GM21723 (cell line): ENCODE measurements around the gene EPHX1.
A peak's percentile ranks its signal among the peaks of the same experiment; 100 is the strongest.
"Not testable (repeated sequence)": the region's sequence is repeated elsewhere in the genome, so short reads cannot be mapped to it uniquely, and the experiment has no call there.

Experiments
- ATAC-seq: cut with Tn5 transposase; IDR thresholded peaks from one replicate; pipeline ENCODE4 v1.9.1; 2021; ENCODE audit warnings: mild to moderate bottlenecking, moderate library complexity; ENCODE audit not compliant: unreplicated experiment

EPHX1 gene

DNA sequence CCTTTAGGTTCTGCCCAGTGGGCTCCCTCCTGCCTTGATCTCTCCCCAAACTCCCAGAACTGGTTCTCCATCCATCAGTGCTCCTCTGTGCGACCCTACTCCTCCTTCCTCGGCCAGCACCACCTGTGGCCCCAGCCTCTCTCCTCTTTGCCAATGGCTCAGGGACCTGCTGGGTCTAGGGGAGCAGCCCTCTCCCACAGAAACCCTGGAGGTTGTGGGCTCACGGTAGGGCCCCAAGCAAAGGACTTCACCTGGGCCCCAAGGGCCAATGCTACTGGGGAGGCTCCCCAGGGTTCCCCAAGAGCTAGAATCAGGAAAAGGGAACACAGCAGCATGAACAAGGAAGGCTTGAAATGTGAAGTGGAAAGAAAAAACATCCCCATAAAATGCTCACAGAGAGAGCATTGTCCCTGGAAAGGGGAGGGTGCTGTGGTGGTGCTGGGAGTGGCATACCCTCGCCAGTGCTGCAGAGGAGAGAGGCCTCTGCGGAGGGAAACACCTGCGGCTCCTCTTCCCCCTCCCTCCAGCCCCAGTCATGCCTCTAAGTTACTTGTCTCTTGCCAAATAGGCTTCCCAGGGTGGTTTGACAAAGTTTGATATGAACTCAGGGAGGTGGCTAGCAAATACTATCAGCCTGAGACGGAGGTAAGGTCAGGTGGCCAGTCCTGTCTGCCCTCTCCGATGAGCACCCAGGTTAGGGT is 69.7 kb downstream of the EPHX1 start:
- no peak for ATAC-seq

DNA sequence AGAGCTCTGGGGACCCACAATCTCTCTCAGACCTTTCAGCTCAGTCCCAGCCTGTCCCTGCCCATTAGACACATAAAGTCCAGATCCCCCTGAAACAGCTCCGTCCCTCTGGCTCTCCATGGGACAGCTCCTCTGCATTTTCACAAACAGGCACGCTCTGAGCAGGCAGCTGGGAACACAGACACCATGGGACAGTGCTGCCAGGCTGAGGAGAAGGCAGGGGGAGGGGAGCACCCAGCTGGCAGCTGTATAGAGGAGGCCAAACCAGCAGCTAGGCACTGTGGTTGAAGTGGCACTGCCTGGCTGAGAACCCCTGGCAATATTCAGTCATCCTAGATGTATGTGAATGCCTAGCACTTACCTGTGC is 70.3 kb downstream of the EPHX1 start:
- no peak for ATAC-seq

DNA sequence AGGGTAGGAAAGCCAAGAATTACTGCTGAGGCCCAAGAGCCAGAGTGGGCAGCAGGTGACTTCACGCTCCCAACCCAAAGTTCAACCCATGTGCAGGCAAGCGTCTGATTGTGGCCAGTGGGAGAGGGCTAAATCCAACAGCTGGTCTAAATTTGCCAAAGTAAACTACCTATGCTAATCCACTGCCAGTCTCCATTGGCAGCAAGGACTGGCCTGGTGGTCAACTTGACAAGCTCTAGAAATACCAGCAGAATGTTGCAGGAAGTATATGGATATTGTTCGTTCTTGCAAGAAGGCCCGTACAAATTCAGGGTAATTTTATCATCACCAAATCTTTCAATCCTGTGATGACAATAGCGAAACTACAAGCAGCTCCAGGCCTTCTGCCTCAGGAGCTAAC is 70.7 kb downstream of the EPHX1 start:
- no peak for ATAC-seq

DNA sequence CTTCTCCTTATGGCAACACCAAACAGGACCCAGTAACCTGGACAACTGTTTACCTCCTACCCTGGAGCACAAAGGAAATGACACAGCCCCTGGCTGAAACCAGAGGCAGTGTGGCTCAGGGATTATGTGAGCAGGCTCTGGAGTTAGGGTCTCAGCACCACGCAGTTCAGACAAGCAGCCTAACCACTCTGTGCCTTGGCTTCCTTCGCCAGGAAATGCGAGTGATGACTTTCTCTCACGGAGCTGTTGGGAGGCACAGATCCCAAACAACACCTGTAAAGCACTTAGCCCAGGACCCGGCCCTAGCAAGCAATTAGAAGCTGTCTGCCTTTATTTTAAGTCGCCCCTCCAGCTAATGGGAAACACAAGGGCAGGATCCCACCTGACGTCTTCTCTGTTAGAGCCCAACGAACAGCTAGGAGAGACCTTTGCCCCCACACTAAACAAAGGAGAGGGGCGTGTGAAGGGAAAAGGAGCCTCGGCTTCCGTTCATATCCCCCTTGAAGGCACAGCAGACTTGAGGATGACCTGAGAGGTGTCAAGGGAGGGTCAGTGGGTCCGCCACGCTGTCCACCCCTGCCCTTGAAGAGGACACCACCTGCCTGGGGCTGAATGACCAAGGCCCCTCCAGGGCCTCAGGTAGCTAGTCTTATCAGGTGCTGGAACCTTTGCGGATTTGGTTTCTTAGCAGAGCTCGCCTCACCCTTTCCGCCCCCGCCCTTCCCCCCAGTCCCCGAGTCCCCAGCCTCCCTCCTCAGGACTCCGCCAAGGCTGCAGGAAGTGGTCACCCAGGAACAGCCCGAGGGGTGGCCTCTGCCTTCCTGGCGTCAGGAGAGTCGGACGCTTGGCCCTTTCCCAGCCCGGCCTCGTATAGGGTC is 71.4 kb downstream of the EPHX1 start:
- peak; percentile 14 for ATAC-seq

DNA sequence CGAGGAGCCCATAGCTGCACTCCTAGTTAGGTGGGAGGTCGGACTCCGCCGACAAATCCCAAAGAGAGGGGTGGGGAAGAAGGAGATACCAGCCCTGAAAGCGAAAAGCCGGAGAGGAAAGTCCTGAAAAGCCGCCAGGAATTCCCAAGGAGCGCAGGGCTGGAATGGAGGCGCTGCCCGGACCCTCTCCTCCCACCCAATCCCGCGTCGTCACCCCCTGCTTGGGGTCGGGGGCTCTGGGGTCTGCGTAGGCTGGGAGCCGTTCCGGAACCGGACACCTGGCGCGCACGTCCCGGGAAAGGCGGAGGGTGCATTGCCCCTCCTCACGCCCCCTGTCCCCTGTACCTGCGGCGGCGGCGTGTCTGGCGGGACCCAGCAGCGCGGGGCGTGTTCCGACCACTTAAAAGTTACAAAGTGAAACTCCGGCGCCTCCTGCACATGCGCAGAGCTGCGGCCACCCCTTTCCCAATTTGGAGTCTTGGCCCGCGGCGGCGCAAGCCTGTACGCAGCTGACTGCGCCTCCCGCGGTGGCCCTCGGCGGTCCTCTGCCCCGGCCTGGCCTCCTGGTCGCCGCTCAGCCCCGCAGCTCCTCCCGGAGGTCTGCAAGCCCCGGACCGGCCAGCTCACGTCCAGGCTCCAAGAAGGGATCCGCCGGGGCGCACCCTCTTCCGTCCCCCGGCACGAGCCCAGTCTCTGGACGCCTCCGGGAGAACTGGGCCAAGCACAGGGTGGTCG is 72.2 kb downstream of the EPHX1 start, which contains the start of gene TMEM63A:
TMEM63A (minus strand) TSS at position 422 of the 735 bp plus-strand sequence. CDS start 4,800 bp downstream, outside the sequence.
- peak; percentile 77 for ATAC-seq

DNA sequence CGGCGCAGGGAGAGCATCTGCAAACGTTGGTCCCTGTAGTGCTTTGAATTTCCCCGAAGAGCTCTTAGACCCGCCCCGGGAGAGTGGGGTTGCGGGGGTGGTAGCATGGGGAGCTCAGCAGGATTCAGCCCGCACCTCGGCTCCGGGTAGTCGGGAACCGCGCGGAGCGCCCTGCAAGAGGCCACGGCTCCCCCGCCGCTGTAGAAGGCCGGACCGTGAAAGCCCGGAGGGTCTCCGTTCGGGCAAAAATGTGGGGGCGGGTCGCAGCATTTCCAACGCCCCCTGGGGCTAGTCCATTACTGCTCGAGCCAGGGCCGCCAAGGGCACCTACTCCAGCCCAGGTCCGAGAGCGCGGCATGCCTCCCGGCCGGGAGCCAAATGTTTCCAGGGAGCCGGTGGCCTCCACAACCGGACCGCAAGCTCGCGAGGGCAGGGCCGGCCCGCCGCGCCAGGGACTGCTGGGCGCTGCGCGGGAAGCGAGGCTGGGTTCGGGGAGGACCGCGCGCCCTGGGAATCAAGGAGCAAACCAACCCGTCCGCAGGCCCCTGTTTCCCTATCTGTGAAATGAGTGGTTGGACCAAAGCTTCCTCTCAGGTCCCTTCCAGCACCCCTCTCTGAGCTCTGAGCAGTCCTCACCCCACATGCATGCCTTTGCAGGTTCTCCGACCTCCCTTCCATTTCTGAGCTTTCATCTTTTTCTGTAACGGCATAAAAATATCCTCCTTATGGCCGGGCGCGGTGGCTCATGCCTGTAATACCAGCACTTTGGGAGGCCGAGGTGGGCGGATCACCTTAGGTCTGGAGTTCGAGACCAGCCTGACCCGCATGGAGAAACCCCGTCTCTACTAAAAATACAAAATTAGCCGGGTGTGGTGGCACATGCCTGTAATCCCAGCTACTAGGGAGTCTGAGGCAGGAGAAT is 73.0 kb downstream of the EPHX1 start:
- ATAC-seq: peak; percentile 41

DNA sequence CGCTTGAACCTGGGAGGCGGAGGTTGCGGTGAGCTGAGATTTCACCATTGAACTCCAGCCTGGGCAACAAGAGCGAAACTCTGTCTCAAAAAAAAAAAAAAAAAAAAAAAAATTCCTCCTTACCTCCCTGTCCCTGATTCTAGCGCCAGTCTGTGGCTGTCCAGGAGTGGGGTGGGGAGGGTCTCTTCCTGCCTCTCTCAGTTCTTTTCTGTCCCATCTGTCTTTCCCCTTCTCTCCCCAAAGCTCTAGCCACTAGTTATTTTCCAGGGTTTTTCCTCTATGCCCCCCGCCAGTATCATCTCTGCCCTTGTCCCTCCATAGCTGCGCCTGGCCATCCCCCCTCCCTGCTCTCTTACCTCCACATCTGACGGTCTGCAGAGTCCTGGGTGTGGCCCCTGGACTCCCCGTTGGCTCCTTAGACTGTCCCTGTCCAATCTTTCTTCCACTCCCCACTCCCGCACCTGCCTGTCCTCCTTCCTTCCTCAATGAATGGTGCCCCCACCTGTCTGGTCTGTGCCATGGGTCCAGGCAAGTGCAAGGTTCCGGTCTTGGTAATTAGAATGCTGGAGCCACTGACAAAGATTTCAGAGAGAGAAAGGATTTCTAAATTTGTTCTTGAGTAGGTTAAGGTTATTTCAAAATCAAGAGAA is 73.8 kb downstream of the EPHX1 start:
- ATAC-seq: no peak

DNA sequence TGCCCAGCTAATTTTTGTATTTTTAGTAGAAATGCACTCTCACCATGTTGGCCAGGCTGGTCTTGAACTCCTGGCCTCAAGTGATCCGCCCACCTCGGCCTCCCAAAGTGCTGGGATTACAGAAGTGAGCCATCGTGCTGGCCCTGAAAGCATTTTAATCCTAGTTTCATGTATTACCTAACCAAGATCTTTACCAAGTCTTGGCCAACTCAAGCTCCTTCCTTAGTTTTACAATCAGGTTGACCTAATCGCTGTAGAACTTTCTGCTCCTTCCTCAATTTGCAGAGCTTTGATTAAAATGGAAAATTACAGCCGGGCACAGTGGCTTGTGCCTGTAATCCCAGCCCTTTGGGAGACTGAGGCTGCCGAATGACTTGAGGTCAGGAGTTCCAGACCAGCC is 75.4 kb downstream of the EPHX1 start:
- ATAC-seq: no peak

DNA sequence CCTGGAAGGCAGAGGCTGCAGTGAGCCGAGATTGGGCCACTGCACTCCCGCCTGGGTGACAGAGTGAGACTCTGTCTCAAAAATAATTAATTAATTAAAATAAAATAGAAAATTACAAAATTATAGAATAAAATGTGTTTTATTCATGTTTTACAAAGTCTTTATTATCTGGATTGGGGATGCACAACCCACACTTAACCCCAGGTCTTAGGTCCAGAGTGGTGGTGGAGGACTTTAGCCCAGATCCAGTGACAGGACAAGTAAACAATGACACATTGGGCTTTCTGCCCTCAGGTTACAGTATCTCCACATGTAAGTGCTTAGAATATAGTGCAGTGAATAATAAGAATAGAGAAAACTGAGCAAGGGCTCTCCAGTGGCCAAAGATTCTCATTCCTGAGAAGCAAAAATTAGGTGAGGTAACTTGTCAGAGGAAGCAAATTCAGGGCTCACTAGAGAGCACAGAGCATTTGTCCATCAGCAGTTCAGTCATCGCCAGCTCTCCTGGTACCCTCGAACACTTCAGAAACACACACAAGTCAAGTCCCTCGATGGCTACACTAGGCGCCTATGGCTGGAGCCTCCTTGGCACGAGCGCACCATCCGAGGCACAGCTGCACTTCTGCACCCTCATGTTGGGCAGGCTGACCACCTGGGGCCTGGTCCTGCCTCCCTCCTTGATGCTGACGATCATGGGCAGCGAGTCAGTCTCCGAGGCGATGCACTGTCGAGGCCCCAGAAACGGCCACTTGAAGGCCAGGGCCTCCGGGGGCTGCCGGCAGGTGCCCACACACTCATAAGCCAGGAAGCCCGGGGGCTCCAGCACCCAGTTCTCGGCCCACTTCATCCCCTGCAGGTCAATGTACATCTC is 76.5 kb downstream of the EPHX1 start:
- no peak for ATAC-seq

DNA sequence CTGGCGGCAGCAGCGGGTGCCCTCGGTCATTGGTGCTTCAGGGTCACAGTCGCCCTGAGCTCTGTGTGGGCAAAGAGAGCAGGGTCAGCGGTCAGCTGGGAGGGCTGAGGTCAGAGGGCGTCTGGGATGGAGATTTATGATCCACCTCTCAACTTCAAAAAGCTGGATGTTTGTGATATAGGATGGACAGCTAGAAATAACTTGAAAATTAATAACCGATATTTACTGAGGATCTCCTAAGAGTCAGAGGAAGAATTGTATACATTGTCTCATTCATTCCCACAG is 77.0 kb downstream of the EPHX1 start:
- no peak for ATAC-seq

DNA sequence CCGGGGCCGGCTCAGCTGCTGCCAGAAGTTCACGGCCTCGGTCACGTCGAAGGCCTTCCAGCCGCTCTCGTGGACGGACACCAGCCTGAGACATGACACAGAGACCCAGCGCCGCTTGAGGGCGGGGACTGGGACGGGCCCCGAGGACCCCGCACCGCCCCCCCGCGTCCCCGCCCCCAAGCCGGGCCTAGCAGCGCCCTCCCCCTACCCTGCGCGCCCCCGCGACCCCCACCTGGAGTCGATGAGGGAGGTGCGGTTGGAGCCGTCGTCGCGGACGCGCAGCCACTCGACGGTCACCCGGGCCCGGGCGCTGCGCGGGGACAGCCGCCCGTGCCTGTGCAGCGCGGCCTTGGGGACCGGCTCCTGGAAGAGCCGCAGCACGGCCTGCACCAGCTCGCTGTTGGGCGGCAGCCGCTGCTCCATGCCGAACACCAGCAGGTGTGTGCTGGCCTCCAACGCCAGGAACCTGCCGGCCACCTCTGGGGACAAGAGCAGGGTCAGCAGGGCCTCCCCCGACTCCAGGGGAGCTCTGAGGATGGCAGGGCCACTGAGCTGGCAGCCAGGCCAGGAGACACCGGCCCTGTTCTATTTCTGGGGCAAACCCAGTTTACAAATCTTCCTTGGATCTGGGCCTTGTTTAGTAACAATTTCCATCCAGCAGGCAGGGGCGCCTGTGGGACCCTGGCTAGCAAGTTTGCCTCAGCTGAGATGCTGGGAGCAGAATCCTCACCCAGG is 77.8 kb downstream of the EPHX1 start:
- ATAC-seq: not testable (repeated sequence)

DNA sequence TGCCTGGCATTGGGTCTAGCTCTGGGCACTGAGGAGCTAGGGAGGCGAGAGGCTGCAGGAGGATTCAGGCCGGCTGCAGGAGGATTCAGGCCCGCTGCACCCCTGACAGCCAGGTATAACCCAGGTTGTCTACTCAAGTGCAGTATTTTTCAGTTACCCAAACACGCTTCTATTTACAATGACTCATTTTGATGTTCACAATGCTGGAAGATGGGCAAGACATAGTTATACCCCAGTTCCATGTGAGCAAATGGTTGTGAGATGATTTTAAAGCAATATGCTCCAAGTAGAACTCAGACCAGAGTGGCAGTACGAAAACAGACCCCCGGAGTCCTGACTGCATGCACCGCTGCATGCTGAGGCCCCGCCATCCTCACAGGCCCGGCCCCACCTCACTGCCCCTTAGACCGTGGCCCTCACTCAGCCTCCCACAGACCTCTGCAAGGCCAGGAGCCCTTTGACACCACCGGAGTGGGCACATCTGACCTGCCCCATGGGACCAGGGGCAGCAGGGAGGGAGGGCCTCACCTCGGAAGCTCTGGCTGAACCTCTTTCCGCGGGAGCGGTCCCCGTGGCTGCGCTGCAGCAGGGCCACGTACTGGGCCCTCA is 78.5 kb downstream of the EPHX1 start:
- no peak for ATAC-seq

DNA sequence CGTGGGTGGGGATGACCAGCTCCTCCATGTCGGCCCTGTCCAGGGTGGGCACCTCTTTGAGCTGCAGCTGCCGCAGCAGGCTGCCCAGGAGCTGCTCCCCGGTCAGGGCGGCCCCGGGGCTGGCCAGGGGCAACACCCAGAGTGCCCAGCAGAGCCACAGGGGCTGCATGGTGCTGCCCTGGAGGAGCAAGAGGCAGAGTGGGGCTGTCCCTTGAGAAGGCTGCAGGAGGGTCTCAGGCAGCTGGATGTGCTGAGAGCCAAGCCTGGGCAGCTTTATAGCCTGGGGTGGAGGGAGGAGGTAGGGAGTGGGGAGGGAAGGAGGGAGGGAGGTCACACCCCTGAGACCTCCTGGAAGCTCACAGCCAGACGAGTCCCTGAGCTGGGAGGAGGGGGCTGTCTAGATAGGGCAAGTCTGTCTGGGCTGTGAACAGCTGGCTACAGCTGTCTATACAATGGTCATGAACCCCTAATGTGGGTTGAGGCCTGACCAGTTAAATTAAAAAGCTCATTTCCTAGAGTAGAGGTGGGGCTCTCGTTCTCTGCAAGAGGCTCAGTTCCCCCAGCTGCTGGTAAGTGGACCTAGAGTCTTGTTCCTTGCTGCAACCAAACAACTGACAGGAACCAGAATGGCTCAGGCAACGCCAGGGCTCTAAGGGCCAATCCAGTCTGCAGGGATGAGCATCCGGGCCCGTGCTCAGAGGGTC is 79.1 kb downstream of the EPHX1 start, which contains the start of gene LEFTY1:
LEFTY1 (minus strand) TSS at position 249 of the 704 bp plus-strand sequence; CDS start at position 169, 80 bp downstream.
- no peak for ATAC-seq

DNA sequence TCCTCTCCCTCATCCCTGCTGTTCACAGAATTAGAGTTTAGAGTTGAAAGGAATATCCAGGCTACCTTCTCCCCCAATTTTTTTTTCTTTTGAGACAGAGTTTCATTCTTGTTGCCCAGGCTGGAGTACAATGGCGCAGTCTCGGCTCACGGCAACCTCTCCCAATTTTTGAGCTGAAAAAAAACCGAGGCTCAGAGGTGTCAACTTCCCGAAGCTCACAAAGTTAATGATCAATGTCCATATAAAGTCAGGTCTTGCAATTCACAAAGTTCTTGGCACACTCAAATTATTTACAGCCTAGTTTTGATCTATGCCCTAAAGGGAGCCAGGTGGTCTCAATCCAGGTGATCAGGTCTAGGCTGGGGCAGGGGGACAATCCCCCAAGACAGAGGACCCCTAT is 79.8 kb downstream of the EPHX1 start:
- no peak for ATAC-seq

DNA sequence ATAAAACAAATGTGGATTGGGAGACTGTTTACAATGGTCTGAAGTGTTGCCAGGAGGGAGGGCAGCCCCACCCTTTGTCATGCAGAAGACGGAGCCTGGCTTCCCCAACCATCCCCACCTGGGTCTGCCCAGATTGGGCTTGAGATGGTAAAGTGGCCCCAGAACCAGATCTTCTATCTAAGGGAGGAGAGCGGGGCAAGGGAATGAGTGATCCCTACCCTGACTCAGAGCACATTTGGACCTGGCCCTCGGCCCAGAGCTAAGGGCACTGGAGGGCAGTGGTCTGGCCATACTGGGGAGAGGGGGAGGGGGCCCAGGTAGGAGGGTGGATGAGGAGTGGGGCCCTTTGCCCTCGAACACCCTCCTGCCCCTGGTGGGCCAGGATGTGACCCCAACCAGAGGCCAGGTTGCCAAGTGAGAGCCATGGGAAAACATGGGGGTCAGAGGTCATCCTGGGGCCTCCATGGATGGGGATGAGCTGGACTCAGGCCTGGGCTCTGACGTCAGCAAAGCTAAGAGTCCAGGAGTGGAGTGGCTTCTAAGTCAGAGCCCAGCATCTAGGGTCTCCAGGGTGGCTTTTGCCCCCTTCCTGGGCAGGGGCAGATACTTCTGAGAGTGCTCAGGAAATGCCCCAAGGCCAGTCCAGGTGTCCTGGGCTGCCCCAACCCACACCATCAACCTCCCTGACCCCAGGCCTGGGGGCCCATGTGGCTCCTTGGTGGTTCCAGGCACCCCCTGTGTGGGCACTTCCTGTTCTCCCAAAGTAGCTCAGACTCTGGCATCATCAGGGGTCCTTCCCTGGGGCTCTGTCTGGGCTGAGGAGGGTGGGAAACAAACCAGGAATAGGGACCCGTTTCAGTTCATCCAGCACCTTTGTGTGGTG is 80.7 kb downstream of the EPHX1 start:
- no peak for ATAC-seq

DNA sequence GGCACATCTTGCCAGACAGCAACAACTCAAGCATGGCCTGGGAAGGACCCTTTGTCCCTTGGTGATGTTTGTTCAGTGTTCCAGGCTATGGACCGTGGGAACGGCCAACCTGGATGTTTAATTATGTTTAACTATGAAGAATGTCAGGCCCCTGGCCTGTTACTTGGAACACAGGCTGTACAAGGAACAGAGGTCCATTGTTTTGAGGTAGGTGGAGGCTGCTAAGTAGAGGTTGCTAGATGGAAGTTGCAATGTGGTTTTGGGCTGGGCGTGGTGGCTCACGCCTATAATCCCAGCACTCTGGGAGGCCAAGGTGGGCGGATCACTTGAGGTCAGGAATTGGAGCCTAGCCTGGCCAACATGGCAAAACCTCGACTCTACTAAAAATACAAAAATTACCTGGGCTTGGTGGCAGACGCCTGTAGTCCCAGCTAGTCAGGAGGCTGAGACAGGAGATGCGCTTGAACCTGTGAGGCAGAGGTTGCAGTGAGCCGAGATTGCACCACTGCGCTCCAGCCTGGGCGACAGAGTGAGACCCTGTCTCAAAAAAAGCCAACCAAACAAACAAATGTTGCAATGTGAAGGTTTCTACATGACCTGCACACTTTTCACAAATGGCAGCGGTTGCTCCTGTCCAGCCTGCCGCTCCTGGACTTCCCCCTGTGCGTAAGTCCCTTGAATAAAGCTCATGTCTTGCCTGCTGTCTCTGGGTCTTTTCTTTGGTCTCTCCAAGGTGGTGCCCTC is 81.5 kb downstream of the EPHX1 start:
- no peak for ATAC-seq
